Mesenchymal stem cell (in vitro differentiated cells and primary cell): Measurements from ENCODE around the gene CDC42EP1. TPM values are rescaled to one million over a fixed set of nuclear protein-coding genes. Genes with fewer than 3 reads are reported as not detected.

Source experiments
- DNase-seq: peaks from one replicate; pipeline ENCODE4 v3.0.0-alpha.2; 2013
- H2AFZ ChIP-seq: one replicate; pipeline ENCODE4 v1.6.1; 2013; ENCODE audit warnings: low read depth, mild to moderate bottlenecking, control low read depth, inconsistent platforms, low read length, moderate library complexity
- H2AK5ac ChIP-seq: 2 replicates; pipeline ENCODE4 v1.6.1; 2013; ENCODE audit warnings: low read length, moderate library complexity, mild to moderate bottlenecking, inconsistent platforms; ENCODE audit not compliant: severe bottlenecking
- H2BK120ac ChIP-seq: one replicate; pipeline ENCODE4 v1.6.1; 2013; ENCODE audit warnings: low read depth, mild to moderate bottlenecking, inconsistent platforms, low read length, moderate library complexity
- H2BK12ac ChIP-seq, 2 experiments: one replicate each; pipeline ENCODE4 v1.6.1; 2013; ENCODE audit warnings: inconsistent platforms in 2 of 2, low read length in 2 of 2, mild to moderate bottlenecking in 2 of 2, moderate library complexity in 2 of 2, control low read depth in 1 of 2
- H2BK15ac ChIP-seq: one replicate; pipeline ENCODE4 v1.6.1; 2013; ENCODE audit warnings: mild to moderate bottlenecking, low read depth, inconsistent platforms; ENCODE audit not compliant: poor library complexity, severe bottlenecking
- H2BK5ac ChIP-seq: 2 replicates; pipeline ENCODE4 v1.6.1; 2013; ENCODE audit warnings: low read depth, mild to moderate bottlenecking, low read length, control low read depth, inconsistent platforms; ENCODE audit not compliant: poor library complexity, severe bottlenecking
- H3K14ac ChIP-seq, 2 experiments: one replicate each; pipeline ENCODE4 v1.6.1; 2013; ENCODE audit warnings: inconsistent platforms in 2 of 2, low read length in 2 of 2, control low read depth in 1 of 2, mild to moderate bottlenecking in 1 of 2, moderate library complexity in 1 of 2
- H3K18ac ChIP-seq, 2 experiments: one replicate each; pipeline ENCODE4 v1.6.1; 2013; ENCODE audit warnings: inconsistent platforms in 2 of 2, low read length in 2 of 2, control low read depth in 1 of 2, low read depth in 1 of 2, mild to moderate bottlenecking in 1 of 2
- H3K23ac ChIP-seq, 2 experiments: one replicate each; pipeline ENCODE4 v1.6.1; 2013; ENCODE audit warnings: inconsistent platforms in 2 of 2, low read length in 2 of 2, mild to moderate bottlenecking in 2 of 2, moderate library complexity in 2 of 2, control low read depth in 1 of 2
- H3K27ac ChIP-seq: 2 replicates; pipeline ENCODE4 v1.5.1; 2013; ENCODE audit warnings: mild to moderate bottlenecking, moderate library complexity, low read length, control low read depth, inconsistent platforms; ENCODE audit not compliant: poor library complexity, severe bottlenecking
- H3K27me3 ChIP-seq, 2 experiments: 2 replicates each; pipeline versions ENCODE4 v1.6.1 to v1.7.0; 2013; ENCODE audit warnings: low read length in 2 of 2, mild to moderate bottlenecking in 2 of 2, moderate library complexity in 2 of 2, control low read depth in 1 of 2, inconsistent platforms in 1 of 2; ENCODE audit not compliant: control insufficient read depth in 1 of 2, insufficient read depth in 1 of 2
- H3K36me3 ChIP-seq, 2 experiments: 2 replicates each; pipeline versions ENCODE4 v1.6.1 to v1.7.0; 2013; ENCODE audit warnings: low read length in 2 of 2, control low read depth in 1 of 2, inconsistent platforms in 1 of 2, low read depth in 1 of 2, mild to moderate bottlenecking in 1 of 2; ENCODE audit not compliant: insufficient read depth in 2 of 2, control insufficient read depth in 1 of 2
- H3K4ac ChIP-seq, 2 experiments: one replicate each; pipeline ENCODE4 v1.6.1; 2013; ENCODE audit warnings: inconsistent platforms in 2 of 2, low read length in 2 of 2, mild to moderate bottlenecking in 2 of 2, moderate library complexity in 2 of 2, control low read depth in 1 of 2, low read depth in 1 of 2
- H3K4me1 ChIP-seq: 2 replicates; pipeline ENCODE4 v1.6.1; 2013; ENCODE audit warnings: low read depth, low read length, control low read depth; ENCODE audit not compliant: control insufficient read depth, insufficient read depth
- H3K4me2 ChIP-seq: 2 replicates; pipeline ENCODE4 v1.6.1; 2013; ENCODE audit warnings: low read length, mild to moderate bottlenecking, inconsistent platforms; ENCODE audit not compliant: poor library complexity, severe bottlenecking
- H3K4me3 ChIP-seq, 2 experiments: 2 replicates each; pipeline versions ENCODE4 v1.5.1 to v1.7.0; 2013; ENCODE audit warnings: low read length in 2 of 2, mild to moderate bottlenecking in 2 of 2, control low read depth in 1 of 2, low read depth in 1 of 2; ENCODE audit not compliant: insufficient read depth in 1 of 2
- H3K79me1 ChIP-seq: replicated peaks from 2 replicates; pipeline ENCODE4 v1.6.1; 2013; ENCODE audit warnings: mild to moderate bottlenecking, control low read depth, low read length, inconsistent platforms; ENCODE audit not compliant: poor library complexity, severe bottlenecking
- H3K9ac ChIP-seq: 2 replicates; pipeline ENCODE4 v1.7.0; 2013; ENCODE audit warnings: mild to moderate bottlenecking, low read length, moderate library complexity
- H3K9me3 ChIP-seq: 2 replicates; pipeline ENCODE4 v1.7.0; 2013; ENCODE audit warnings: mild to moderate bottlenecking, low read length; ENCODE audit not compliant: control insufficient read depth
- H4K8ac ChIP-seq: one replicate; pipeline ENCODE4 v1.6.1; 2013; ENCODE audit warnings: inconsistent platforms, mild to moderate bottlenecking, low read length, moderate library complexity
- H4K91ac ChIP-seq: one replicate; pipeline ENCODE4 v1.6.1; 2013; ENCODE audit warnings: mild to moderate bottlenecking, low read length, inconsistent platforms
- WGBS: methylation state at CpG from one replicate; pipeline ENCODE4 v1.1.7; 2013; ENCODE audit warnings: mixed read lengths; 5-methylcytosine and 5-hydroxymethylcytosine counted together
- small RNA-seq: library from polyadenylated mRNA; stranded (forward); fragments of <200 nt; extraction: miRNeasy Mini kit (QIAGEN cat#:217004); gene quantifications from one replicate; pipeline ENCODE3, GENCODE V24; 2013; ENCODE audit warnings: low read depth

CDC42EP1 gene

DNA sequence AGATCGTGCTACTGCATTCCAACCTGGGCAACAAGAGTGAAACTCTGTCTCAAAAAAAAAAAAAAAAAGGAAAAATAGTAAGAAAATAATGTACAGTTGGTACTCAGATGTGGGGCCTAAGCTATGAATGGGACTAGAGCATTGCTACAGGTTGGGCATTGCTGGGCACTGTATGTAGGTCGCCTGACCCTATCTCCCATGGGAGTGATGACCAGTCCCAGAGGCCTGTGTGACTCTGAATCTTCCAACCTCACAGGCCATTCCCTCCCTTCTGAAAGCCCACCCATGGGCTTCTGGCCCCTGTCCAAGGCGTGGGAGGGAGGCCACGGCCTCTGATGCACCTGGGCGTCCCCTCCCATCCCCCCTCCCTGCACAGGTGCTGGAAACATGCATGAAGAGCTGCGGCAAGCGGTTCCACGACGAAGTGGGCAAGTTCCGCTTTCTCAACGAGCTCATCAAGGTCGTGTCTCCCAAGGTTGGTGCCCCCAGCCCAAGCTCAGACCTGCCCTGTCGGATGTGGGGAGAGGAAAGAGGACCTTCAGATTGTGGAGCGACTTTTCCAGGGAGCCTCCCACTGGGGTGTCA is 57.9 kb downstream of the CDC42EP1 start:
- no peak overlapping the region for H4K91ac ChIP-seq
- H2AFZ ChIP-seq = no peak overlapping the region
- no peak overlapping the region for H4K8ac ChIP-seq
- H3K4me3 ChIP-seq = no peak overlapping the region
- H3K9me3 ChIP-seq = no peaks in the 10 kb centered on the region
- no peak overlapping the region for H2BK15ac ChIP-seq
- H3K79me1 ChIP-seq = peaks cover 22% of the 10 kb centered on the region
- H3K4ac ChIP-seq = no peak overlapping the region
- H3K4me1 ChIP-seq = no peaks in the 10 kb centered on the region
- no peak overlapping the region for H2BK5ac ChIP-seq
- H3K36me3 ChIP-seq = peaks cover 67 to 80% of the 10 kb centered on the region in 2 experiments
- H3K4me2 ChIP-seq = no peak overlapping the region
- H3K14ac ChIP-seq = no peak overlapping the region
- no peak overlapping the region for H3K18ac ChIP-seq
- no peaks in the 10 kb centered on the region for H3K27me3 ChIP-seq
- H3K23ac ChIP-seq = no peak overlapping the region
- DNase-seq = no peak
- 97% methylated on average over 14 of the region's 14 CpGs for WGBS
- H3K27ac ChIP-seq = no peak overlapping the region
- no peak overlapping the region for H2BK12ac ChIP-seq
- no peak overlapping the region for H3K9ac ChIP-seq
- H2AK5ac ChIP-seq = no peak overlapping the region
- no peak overlapping the region for H2BK120ac ChIP-seq

DNA sequence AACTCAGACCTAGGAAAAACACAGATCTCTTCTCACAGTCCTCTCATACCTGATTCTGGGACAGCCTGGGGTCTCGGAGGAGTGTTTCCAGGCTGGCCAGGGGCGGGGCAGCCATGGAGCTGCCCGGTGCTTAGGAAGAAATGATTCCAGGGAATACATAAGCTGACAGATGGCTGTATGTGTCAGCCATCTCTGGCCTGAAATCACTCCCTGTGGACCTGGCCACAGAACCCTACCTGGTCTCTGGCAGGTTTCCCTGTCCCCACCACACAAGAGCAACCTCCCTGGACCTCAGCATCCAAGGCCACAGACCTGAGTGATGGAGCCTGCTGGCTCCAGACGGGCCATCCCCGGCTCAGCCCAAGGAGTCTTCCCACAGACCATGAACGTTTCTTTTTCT is 58.4 kb downstream of the CDC42EP1 start:
- WGBS = 94% methylated on average over 6 of the region's 6 CpGs
- H3K9me3 ChIP-seq = no peaks in the 10 kb centered on the region
- peaks cover 24% of the 10 kb centered on the region for H3K79me1 ChIP-seq
- H2BK12ac ChIP-seq = no peak overlapping the region
- no peak overlapping the region for H3K14ac ChIP-seq
- H3K36me3 ChIP-seq = peaks cover 69 to 82% of the 10 kb centered on the region in 2 experiments
- H3K4me1 ChIP-seq = peaks cover 3% of the 10 kb centered on the region
- H3K27ac ChIP-seq = no peak overlapping the region
- no peak overlapping the region for H4K8ac ChIP-seq
- H2AFZ ChIP-seq = no peak overlapping the region
- H3K4me3 ChIP-seq = no peak overlapping the region
- H2BK5ac ChIP-seq = no peak overlapping the region
- DNase-seq = no peak
- H2BK15ac ChIP-seq = no peak overlapping the region
- no peak overlapping the region for H4K91ac ChIP-seq
- H3K4ac ChIP-seq = no peak overlapping the region
- H3K9ac ChIP-seq = no peak overlapping the region
- no peak overlapping the region for H3K23ac ChIP-seq
- no peaks in the 10 kb centered on the region for H3K27me3 ChIP-seq
- no peak overlapping the region for H3K4me2 ChIP-seq
- H2BK120ac ChIP-seq = no peak overlapping the region
- no peak overlapping the region for H2AK5ac ChIP-seq
- no peak overlapping the region for H3K18ac ChIP-seq

Small RNA genes within 50 kb of the gene (small RNA-seq; reads per million reads assigned to genes)
- not detected for gene RF00017
